Right cardiac atrium (tissue), 5 donors: ENCODE data around the gene ACSF3. TPM values are rescaled to one million over a fixed set of nuclear protein-coding genes. Genes with fewer than 3 reads are reported as not detected.

Experiments
- ATAC-seq, 2 donors: fragments of 200-7000 bp; cut with Tn5 transposase; one replicate each; pipeline versions ENCODE4 v1.8.0 to v1.9.1; 2020; ENCODE audit warnings: moderate library complexity in 2 of 2, mild to moderate bottlenecking in 1 of 2
- DNase-seq, 3 donors: peaks; one replicate each; pipeline ENCODE4 v3.0.0-alpha.2; 2020
- H3K27ac ChIP-seq: one replicate; pipeline ENCODE4 v1.5.1; 2013; ENCODE audit warnings: mild to moderate bottlenecking, low read length, control low read depth, moderate library complexity
- H3K27me3 ChIP-seq: one replicate; pipeline ENCODE4 v1.6.1; 2013; ENCODE audit not compliant: control insufficient read depth, insufficient read depth
- H3K4me1 ChIP-seq: one replicate; pipeline ENCODE4 v1.6.1; 2013; ENCODE audit warnings: low read length; ENCODE audit not compliant: control insufficient read depth, insufficient read depth
- H3K4me3 ChIP-seq: one replicate; pipeline ENCODE4 v1.5.1; 2013; ENCODE audit warnings: low read length, control low read depth
- H3K9me3 ChIP-seq: one replicate; pipeline ENCODE4 v1.6.1; 2013; ENCODE audit warnings: low read length; ENCODE audit not compliant: control insufficient read depth
- WGBS: extraction: QIAGEN DNeasy Blood & Tissue Kit; methylation state at CpG from one replicate; pipeline ENCODE4 v1.1.7; 2013; 5-methylcytosine and 5-hydroxymethylcytosine counted together
- intact Hi-C, 4 donors: fragments of 100-400 bp; cut with DNase I; formaldehyde crosslinking; loops; one replicate each; pipeline versions ENCODE4 v1.11.0 to v1.14.0; 2022 to 2023
- polyA plus RNA-seq: library from polyadenylated mRNA; stranded (reverse); fragments of 200-250 nt; gene quantifications from one replicate; pipeline ENCODE4 v1.2.3, GENCODE V29; 2013
- total RNA-seq, 4 donors: library from RNA; stranded (reverse); fragmentation: NEBNext Ultra II Directional; extraction: Animal tissue kit (Norgen Biotek cat#: 25700); gene quantifications; one replicate each; pipeline ENCODE4 v1.2.1, GENCODE V29; 2021
- donor health status: healthy with polysubstance abuse.
- donor health status: DM: no; HTN: yes; CAD: no.
- donor health status: DM: no; HTN: no; CAD: no.
- donor health status: DM: no; HTN: yes; CAD: no; lungs with severe emphysema.
- donor health status: DM: yes; HTN: yes; CAD: no.

Gene ACSF3
- total and polyA plus RNA-seq, 5 donors, result 13.9 to 22.4 (median 16.4) TPM

GRCh38 chr16:89050119-89050867 is 43.4 kb upstream of the ACSF3 start:
- ATAC-seq (no peak), DNase-seq (peak; percentile 4 to 59 (median 30))
- no peaks in the 10 kb centered on the region for H3K4me1 ChIP-seq
- H3K27ac ChIP-seq, result no peak overlapping the region
- intact Hi-C loops, result no loop called here
- no peaks in the 10 kb centered on the region for H3K27me3 ChIP-seq
- H3K4me3 ChIP-seq, result no peak overlapping the region
- H3K9me3 ChIP-seq, result no peaks in the 10 kb centered on the region
- whole genome bisulfite sequencing, result 80% methylated on average over 21 of the region's 21 CpGs

DNA sequence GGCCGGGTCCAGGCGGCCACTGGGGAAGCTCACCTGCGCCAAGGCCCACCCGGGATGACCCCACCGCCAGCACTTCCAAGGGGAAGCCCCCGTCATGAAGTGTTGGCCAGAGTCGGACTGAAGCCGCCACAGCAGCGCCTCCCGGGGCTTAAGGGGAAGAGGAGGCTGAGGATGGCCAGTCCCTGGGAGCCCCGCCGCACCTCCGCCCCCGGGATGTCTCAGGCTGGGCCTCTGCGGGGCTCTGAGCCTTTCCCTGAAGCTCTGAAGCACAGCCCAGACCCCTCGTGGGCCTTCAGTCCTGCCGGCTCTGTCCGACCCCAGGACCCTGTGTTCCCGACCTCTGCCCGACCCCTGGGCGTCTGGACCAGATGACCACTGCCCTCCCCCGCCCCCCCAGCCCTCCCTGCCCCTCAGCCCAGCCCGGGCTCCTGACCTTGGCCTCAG is 42.8 kb upstream of the ACSF3 start:
- Histone ChIP-seq H3K4me3 (no peak overlapping the region), H3K27me3 (no peaks in the 10 kb centered on the region), H3K27ac (no peak overlapping the region), H3K4me1 (no peaks in the 10 kb centered on the region), H3K9me3 (no peaks in the 10 kb centered on the region)
- no peak for ATAC-seq
- DNase-seq, result peak; percentile 8 to 39 (median 25)
- intact Hi-C loops, result no loop called here
- WGBS, result 56% methylated on average over 23 of the region's 23 CpGs

GRCh38 chr16:89051521-89052166 is 42.0 kb upstream of the ACSF3 start:
- peak; percentile 2 to 43 (median 30) for DNase-seq
- no peaks in the 10 kb centered on the region for H3K27me3 ChIP-seq
- no peaks in the 10 kb centered on the region for H3K4me1 ChIP-seq
- no peak for ATAC-seq
- no peak overlapping the region for H3K27ac ChIP-seq
- no peaks in the 10 kb centered on the region for H3K9me3 ChIP-seq
- WGBS, result 70% methylated on average over 22 of the region's 22 CpGs
- intact Hi-C loops, result no loop called here
- no peak overlapping the region for H3K4me3 ChIP-seq

DNA sequence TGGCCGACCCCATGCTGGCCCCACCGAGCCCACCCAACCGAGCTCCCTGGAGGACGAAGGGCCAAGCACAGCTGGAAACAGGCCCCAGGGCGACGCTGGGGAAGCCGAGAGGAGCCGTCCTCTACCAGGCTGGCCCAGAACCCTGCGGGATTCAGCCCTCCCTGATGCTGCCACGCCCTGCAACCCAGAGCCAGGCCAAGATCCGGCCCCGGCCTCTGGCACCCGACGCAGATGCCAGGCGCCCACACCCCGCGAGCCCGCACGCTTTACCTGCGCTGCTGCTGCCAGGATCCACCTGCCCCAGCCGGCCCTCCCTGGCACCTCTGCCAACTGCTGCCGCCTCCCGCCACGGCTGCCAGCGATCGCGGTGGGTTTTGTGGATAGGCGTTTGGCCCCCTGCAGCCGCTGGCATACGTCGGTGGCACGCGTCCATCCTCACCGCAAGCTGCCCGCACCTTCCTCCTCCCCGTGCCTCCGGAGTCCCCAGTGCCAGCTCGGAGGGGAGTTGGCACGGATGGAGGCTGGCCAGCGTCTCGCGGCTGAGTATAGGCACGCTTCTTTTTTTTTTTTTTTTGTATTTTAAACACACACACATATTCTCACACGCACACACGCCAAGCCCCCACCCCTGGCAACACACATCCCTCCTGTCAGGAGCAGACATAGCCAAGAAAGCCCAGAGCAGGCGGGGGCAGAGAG is 41.3 kb upstream of the ACSF3 start:
- Histone ChIP-seq H3K9me3 (no peaks in the 10 kb centered on the region), H3K27me3 (no peaks in the 10 kb centered on the region), H3K27ac (no peak overlapping the region), H3K4me1 (no peaks in the 10 kb centered on the region), H3K4me3 (no peak overlapping the region)
- WGBS, result 89% methylated on average over 46 of the region's 46 CpGs
- ATAC-seq (no peak), DNase-seq (peak in 2 of 3 donors; percentile 40 to 63)
- intact Hi-C loops, result no loop called here

DNA sequence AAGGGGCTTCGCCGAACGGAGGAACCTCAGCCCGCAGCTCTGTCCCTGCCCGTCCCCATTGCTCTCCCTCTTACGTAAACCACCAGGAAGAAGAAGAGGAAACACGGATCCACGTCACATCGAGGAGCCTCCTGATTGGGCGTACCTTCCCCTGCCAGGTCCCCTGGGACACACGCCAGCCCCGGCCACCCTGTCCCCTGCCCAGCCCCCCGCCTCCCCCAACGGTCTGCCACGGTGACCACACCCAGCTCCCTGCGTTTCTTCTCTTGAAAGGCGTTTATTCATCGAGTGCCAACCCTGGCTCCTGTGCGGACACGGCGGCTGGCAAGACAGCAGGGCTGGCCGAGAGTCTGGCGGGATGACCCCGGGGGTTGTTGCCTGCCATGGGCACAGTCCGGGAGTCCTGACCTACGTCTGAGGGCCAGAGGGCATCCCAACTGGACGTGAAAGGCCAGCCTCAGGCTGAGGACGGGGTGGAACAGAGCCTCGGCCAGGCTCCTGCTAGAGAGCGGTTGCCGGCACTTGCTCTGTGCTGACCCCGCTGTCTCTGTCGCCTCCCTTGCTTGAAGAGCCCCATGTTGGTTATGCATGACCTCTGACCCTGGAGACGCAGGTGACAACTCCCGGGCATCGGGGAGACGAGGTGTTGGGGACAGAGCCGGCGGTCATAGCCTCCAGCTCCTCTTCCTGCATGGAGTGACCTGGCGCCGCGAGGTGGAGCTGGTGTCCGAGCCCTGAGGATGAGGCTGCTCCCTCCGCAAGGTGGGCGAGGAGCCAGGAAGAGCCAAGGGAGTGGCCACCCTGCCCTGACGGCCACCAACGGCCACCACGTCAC is 40.5 kb upstream of the ACSF3 start:
- H3K4me1 ChIP-seq, result no peaks in the 10 kb centered on the region
- no peaks in the 10 kb centered on the region for H3K9me3 ChIP-seq
- H3K27ac ChIP-seq, result no peak overlapping the region
- intact Hi-C loops, result no loop called here
- no peak overlapping the region for H3K4me3 ChIP-seq
- 70% methylated on average over 48 of the region's 48 CpGs for WGBS
- H3K27me3 ChIP-seq, result no peaks in the 10 kb centered on the region
- no peak for ATAC-seq
- DNase-seq, result peak in 2 of 3 donors; percentile 46 to 65

GRCh38 chr16:89053725-89054029 is 40.0 kb upstream of the ACSF3 start:
- Histone ChIP-seq H3K27ac (no peak overlapping the region), H3K4me3 (no peak overlapping the region), H3K27me3 (no peaks in the 10 kb centered on the region), H3K4me1 (no peaks in the 10 kb centered on the region), H3K9me3 (no peaks in the 10 kb centered on the region)
- DNase-seq (peak in 1 of 3 donors; percentile 54), ATAC-seq (no peak)
- WGBS, result 85% methylated on average over 16 of the region's 16 CpGs
- intact Hi-C loops, result no loop called here

- DNase-seq, result peak in 1 of 3 donors; percentile 49
- WGBS, result 76% methylated on average over 15 of the region's 15 CpGs
- Histone ChIP-seq H3K9me3 (no peaks in the 10 kb centered on the region), H3K27ac (no peak overlapping the region), H3K27me3 (no peaks in the 10 kb centered on the region), H3K4me1 (no peaks in the 10 kb centered on the region), H3K4me3 (no peak overlapping the region)
- no peak for ATAC-seq
- intact Hi-C loops, result no loop called here
These were observed 39.4 kb upstream of the ACSF3 start for GRCh38 chr16:89054261-89054661.

DNA sequence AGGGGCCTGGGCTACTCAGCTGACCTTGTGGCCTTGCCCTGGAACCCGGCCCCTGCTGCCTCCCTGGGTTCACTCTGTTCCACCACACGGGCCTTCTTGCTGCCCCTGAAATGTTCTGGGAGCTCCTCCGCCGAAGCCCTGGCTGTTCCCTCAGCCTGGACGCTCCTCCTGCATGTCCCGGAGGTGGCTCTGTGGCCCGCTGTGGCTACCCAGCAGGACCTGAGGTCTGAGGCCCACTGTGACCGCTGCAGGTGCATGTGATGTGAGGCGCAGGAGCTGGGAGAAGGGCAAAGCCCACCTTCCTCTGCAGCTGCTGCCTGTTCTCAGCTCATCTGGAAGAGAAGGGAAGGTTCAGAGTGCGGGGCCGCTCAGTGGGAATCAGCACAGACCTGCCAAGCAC is 38.9 kb upstream of the ACSF3 start:
- no peak for ATAC-seq
- Histone ChIP-seq H3K9me3 (no peaks in the 10 kb centered on the region), H3K4me3 (no peak overlapping the region), H3K27ac (no peak overlapping the region), H3K27me3 (no peaks in the 10 kb centered on the region), H3K4me1 (no peaks in the 10 kb centered on the region)
- DNase-seq, result no peak
- intact Hi-C loops, result no loop called here
- 82% methylated on average over 11 of the region's 11 CpGs for WGBS

- ATAC-seq (no peak), DNase-seq (no peak)
- no peak overlapping the region for H3K27ac ChIP-seq
- H3K9me3 ChIP-seq, result no peaks in the 10 kb centered on the region
- intact Hi-C loops, result no loop called here
- no peaks in the 10 kb centered on the region for H3K4me1 ChIP-seq
- H3K27me3 ChIP-seq, result no peaks in the 10 kb centered on the region
- no peak overlapping the region for H3K4me3 ChIP-seq
- WGBS, result 84% methylated on average over 15 of the region's 15 CpGs
These were observed 38.3 kb upstream of the ACSF3 start for GRCh38 chr16:89055313-89055712.

DNA sequence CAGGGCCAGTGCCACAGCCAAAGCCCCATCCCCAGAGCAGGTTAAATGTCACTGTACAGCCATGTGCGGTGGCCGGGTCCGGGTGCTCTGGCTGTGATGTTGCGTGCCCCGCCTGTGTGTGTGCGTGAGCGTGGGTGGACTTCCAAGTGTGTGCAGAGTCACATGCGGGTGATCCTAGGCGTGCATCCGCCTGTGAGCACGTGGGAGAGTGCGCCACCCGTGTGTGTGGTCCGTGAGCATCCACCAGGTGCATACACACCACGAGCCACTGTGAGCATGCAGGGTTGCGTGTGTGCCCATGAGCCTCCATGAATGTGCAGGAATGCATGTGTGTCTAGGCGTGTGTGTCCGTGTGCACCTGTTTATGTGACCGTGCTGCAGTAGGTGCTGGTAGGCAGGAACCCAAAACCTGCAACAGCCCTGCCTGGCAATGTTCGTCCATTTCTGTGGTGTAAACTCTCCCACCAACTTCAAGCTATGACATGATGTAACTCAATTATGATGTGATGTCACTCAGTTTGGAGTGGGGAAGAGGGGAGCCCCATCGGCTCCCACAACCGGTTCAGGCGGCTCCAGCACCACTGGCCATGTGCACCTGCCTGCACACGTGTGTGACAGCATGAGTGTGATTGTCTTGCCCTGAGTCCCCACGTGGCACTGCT is 37.6 kb upstream of the ACSF3 start:
- ATAC-seq (no peak), DNase-seq (no peak)
- H3K9me3 ChIP-seq, result no peaks in the 10 kb centered on the region
- H3K4me1 ChIP-seq, result no peaks in the 10 kb centered on the region
- H3K4me3 ChIP-seq, result no peak overlapping the region
- intact Hi-C loops, result no loop called here
- no peak overlapping the region for H3K27ac ChIP-seq
- no peaks in the 10 kb centered on the region for H3K27me3 ChIP-seq
- 84% methylated on average over 25 of the region's 25 CpGs for WGBS
